H9 (cell line): ENCODE measurements around the gene MCM3AP. TPM values are rescaled to one million over a fixed set of nuclear protein-coding genes. Genes with fewer than 3 reads are reported as not detected.

Source experiments
- DNase-seq: peaks from one replicate; pipeline ENCODE4 v3.0.0-alpha.2; 2017
- H2AFZ ChIP-seq: one replicate; pipeline ENCODE4 v1.6.1; 2013; ENCODE audit warnings: mild to moderate bottlenecking, low read length, control low read depth, moderate library complexity
- H2AK5ac ChIP-seq: 2 replicates; pipeline ENCODE4 v1.6.1; 2013; ENCODE audit warnings: low read length, control low read depth, mixed read lengths; ENCODE audit not compliant: insufficient read length
- H2BK120ac ChIP-seq: one replicate; pipeline ENCODE4 v1.6.1; 2013; ENCODE audit warnings: low read depth, mild to moderate bottlenecking, low read length, control low read depth, inconsistent platforms; ENCODE audit not compliant: poor library complexity, severe bottlenecking
- H2BK12ac ChIP-seq: 2 replicates; pipeline ENCODE4 v1.6.1; 2013; ENCODE audit warnings: low read length, control low read depth, mixed read lengths, low read depth; ENCODE audit not compliant: insufficient read length
- H2BK15ac ChIP-seq: 2 replicates; pipeline ENCODE4 v1.6.1; 2013; ENCODE audit warnings: low read depth, low read length, control low read depth
- H2BK20ac ChIP-seq: one replicate; pipeline ENCODE4 v1.6.1; 2013; ENCODE audit warnings: low read depth, mild to moderate bottlenecking, low read length, control low read depth, inconsistent platforms; ENCODE audit not compliant: poor library complexity, severe bottlenecking
- H2BK5ac ChIP-seq: 2 replicates; pipeline ENCODE4 v1.6.1; 2013; ENCODE audit warnings: low read length, control low read depth, mixed read lengths; ENCODE audit not compliant: insufficient read length
- H3K14ac ChIP-seq: 2 replicates; pipeline ENCODE4 v1.6.1; 2013; ENCODE audit warnings: low read length, control low read depth; ENCODE audit not compliant: insufficient read depth
- H3K18ac ChIP-seq: 2 replicates; pipeline ENCODE4 v1.6.1; 2013; ENCODE audit warnings: low read depth, mild to moderate bottlenecking, mixed read lengths, low read length, control low read depth; ENCODE audit not compliant: insufficient read length
- H3K23ac ChIP-seq: 2 replicates; pipeline ENCODE4 v1.6.1; 2013; ENCODE audit warnings: low read length, control low read depth, mixed read lengths, low read depth; ENCODE audit not compliant: insufficient read length
- H3K23me2 ChIP-seq: 2 replicates; pipeline ENCODE4 v1.6.1; 2013; ENCODE audit warnings: low read depth, mild to moderate bottlenecking, mixed read lengths, low read length, control low read depth; ENCODE audit not compliant: insufficient read length, poor library complexity, severe bottlenecking
- H3K27ac ChIP-seq: 2 replicates; pipeline ENCODE4 v1.5.1; 2013; ENCODE audit warnings: low read length, control low read depth, mixed read lengths, low read depth; ENCODE audit not compliant: insufficient read length
- H3K27me3 ChIP-seq: 2 replicates; pipeline ENCODE4 v1.6.1; 2013; ENCODE audit warnings: low read length, control low read depth, inconsistent platforms; ENCODE audit not compliant: insufficient read depth
- H3K4ac ChIP-seq: 2 replicates; pipeline ENCODE4 v1.6.1; 2013; ENCODE audit warnings: low read depth, mild to moderate bottlenecking, control low read depth, inconsistent platforms, low read length, moderate library complexity
- H3K4me1 ChIP-seq: 2 replicates; pipeline ENCODE4 v1.6.1; 2013; ENCODE audit warnings: low read length, control low read depth, inconsistent platforms; ENCODE audit not compliant: insufficient read depth
- H3K4me2 ChIP-seq: 2 replicates; pipeline ENCODE4 v1.6.1; 2013; ENCODE audit warnings: low read length, control low read depth, mixed read lengths; ENCODE audit not compliant: insufficient read length, insufficient read depth
- H3K56ac ChIP-seq: 2 replicates; pipeline ENCODE4 v1.6.1; 2013; ENCODE audit warnings: low read depth, mild to moderate bottlenecking, mixed read lengths, low read length, control low read depth; ENCODE audit not compliant: insufficient read length
- H3K79me1 ChIP-seq: 2 replicates; pipeline ENCODE4 v1.6.1; 2013; ENCODE audit warnings: low read depth, mild to moderate bottlenecking, moderate library complexity, low read length, control low read depth, inconsistent platforms; ENCODE audit not compliant: insufficient read depth, poor library complexity, severe bottlenecking
- H3K79me2 ChIP-seq: 2 replicates; pipeline ENCODE4 v1.6.1; 2013; ENCODE audit warnings: low read length, control low read depth, inconsistent platforms; ENCODE audit not compliant: insufficient read depth
- H3K9ac ChIP-seq: 2 replicates; pipeline ENCODE4 v1.6.1; 2013; ENCODE audit warnings: low read length, control low read depth, mixed read lengths; ENCODE audit not compliant: insufficient read length; ENCODE audit errors: extremely low read depth
- H3K9me3 ChIP-seq: one replicate; pipeline ENCODE4 v1.6.1; 2013; ENCODE audit warnings: low read depth, low read length, inconsistent platforms; ENCODE audit not compliant: control insufficient read depth
- H3T11ph ChIP-seq: one replicate; pipeline ENCODE4 v1.6.1; 2013; ENCODE audit warnings: mild to moderate bottlenecking, low read length, control low read depth, inconsistent platforms
- H4K20me1 ChIP-seq: one replicate; pipeline ENCODE4 v1.6.1; 2013; ENCODE audit not compliant: control insufficient read depth, insufficient read length, insufficient read depth
- H4K5ac ChIP-seq: 2 replicates; pipeline ENCODE4 v1.6.1; 2013; ENCODE audit warnings: low read depth, mild to moderate bottlenecking, mixed read lengths, low read length, control low read depth; ENCODE audit not compliant: insufficient read length
- H4K8ac ChIP-seq: replicated peaks from 2 replicates; pipeline ENCODE4 v1.6.1; 2013; ENCODE audit warnings: low read length, control low read depth, mixed read lengths, low read depth; ENCODE audit not compliant: insufficient read length
- H4K91ac ChIP-seq: 2 replicates; pipeline ENCODE4 v1.6.1; 2013; ENCODE audit warnings: low read depth, mild to moderate bottlenecking, moderate library complexity, mixed read lengths, low read length, control low read depth; ENCODE audit not compliant: insufficient read length
- H3K27ac Mint-ChIP-seq, 3 experiments: 2 replicates in 2 of 3; 3 replicates in 1 of 3; pipeline ENCODE4 v1.8.0; 2020 to 2021; ENCODE audit warnings: mixed read lengths in 3 of 3, mild to moderate bottlenecking in 1 of 3, moderate library complexity in 1 of 3
- H3K27me3 Mint-ChIP-seq: 2 replicates; pipeline ENCODE4 v1.8.0; 2021; ENCODE audit warnings: low read depth, mild to moderate bottlenecking, moderate library complexity, mixed read lengths
- H3K36me3 Mint-ChIP-seq, 3 experiments: 2 replicates in 2 of 3; 3 replicates in 1 of 3; pipeline ENCODE4 v1.8.0; 2020 to 2021; ENCODE audit warnings: low read depth in 3 of 3, mixed read lengths in 3 of 3; ENCODE audit not compliant: insufficient read depth in 1 of 3
- H3K4me1 Mint-ChIP-seq, 2 experiments: 2 replicates each; pipeline ENCODE4 v1.8.0; 2020; ENCODE audit warnings: mixed read lengths in 2 of 2
- H3K4me3 Mint-ChIP-seq, 2 experiments: 2 replicates in 1 of 2; 3 replicates in 1 of 2; pipeline ENCODE4 v1.8.0; 2020 to 2021; ENCODE audit warnings: mild to moderate bottlenecking in 2 of 2, mixed read lengths in 2 of 2, moderate library complexity in 1 of 2
- H3K9me3 Mint-ChIP-seq, 2 experiments: 2 replicates in 1 of 2; 3 replicates in 1 of 2; pipeline ENCODE4 v1.8.0; 2020; ENCODE audit warnings: mild to moderate bottlenecking in 2 of 2, mixed read lengths in 2 of 2, moderate library complexity in 1 of 2
- CTCF ChIP-seq: fragments of 200-600 bp; sonication (generic); conservative IDR thresholded peaks from 3 replicates; pipeline ENCODE4 v1.8.0; 2021; ENCODE audit warnings: antibody characterized with exemption, mild to moderate bottlenecking
- WGBS: extraction: QIAGEN DNeasy Blood & Tissue Kit; methylation state at CpG from one replicate; pipeline ENCODE4 v1.1.7; 2013; ENCODE audit warnings: missing lambda C conversion rate, low lambda C conversion rate, mixed read lengths; ENCODE audit not compliant: insufficient read length; ENCODE audit errors: extremely low coverage; 5-methylcytosine and 5-hydroxymethylcytosine counted together
- total RNA-seq: library from RNA; stranded (reverse); gene quantifications from 2 replicates; pipeline ENCODE4 v1.2.1, GENCODE V29; 2021

MCM3AP gene
- total RNA-seq, 1 experiment from 2014 or later, result 124 TPM

DNA sequence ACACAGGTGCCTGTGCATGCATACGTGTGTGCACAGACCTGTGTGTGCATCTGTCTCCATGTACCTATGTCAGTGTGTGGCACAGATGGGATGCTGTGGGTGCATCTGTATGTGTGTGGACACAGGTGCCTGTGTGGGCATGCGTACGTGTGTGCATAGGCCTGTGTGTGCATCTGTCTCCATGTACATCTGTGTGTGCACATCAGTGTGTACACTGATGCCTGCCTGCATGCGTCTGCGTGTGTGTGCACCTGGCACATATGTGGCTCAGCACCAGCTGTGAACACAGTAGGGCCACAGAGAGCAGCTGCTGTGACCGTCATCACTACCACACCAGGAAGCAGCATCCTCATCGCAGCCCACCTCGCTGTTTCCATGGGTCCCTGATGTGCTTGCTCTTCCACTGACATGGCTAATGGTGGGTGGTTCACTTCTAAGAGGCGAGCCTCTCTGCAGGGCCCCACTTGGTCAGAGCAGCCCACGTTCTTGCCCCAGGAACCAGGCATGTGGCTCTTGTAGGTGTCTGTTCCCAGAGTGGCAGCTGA is 91.5 kb downstream of the MCM3AP start:
- no peak overlapping the region for H2AFZ ChIP-seq
- no peak overlapping the region for H3K18ac ChIP-seq
- H3K14ac ChIP-seq, result no peak overlapping the region
- H3K9ac ChIP-seq, result no peak overlapping the region
- Mint-ChIP-seq H3K27ac (0 out of 7 replicates have a peak overlapping the region, but pooled peaks of 1 of the 3 experiments have one; percentile 59), H3K36me3 (peaks cover 39 to 66% (median 58%) of the 10 kb centered on the region in 3 experiments; a peak in 6 of 7 replicates), H3K27me3 (no peaks in the 10 kb centered on the region), H3K9me3 (no peaks in the 10 kb centered on the region), H3K4me3 (no peak overlapping the region), H3K4me1 (peaks cover 1 to 4% of the 10 kb centered on the region in 2 experiments; a peak in 3 of 4 replicates)
- H3K4ac ChIP-seq, result no peak overlapping the region
- no peaks in the 10 kb centered on the region for H3K79me1 ChIP-seq
- H2BK120ac ChIP-seq, result no peak overlapping the region
- no peak overlapping the region for H2BK5ac ChIP-seq
- no peaks in the 10 kb centered on the region for H3K79me2 ChIP-seq
- H2BK15ac ChIP-seq, result no peak overlapping the region
- no peak overlapping the region for H3T11ph ChIP-seq
- H3K23ac ChIP-seq, result no peak overlapping the region
- no peaks in the 10 kb centered on the region for H3K4me1 ChIP-seq
- no peak overlapping the region for H4K91ac ChIP-seq
- no peak overlapping the region for H3K27ac ChIP-seq
- WGBS, result no CpG with 5 or more reads among the region's 10 CpGs
- TF ChIP-seq CTCF, result no peak
- H2BK12ac ChIP-seq, result no peak overlapping the region
- H2BK20ac ChIP-seq, result no peak overlapping the region
- DNase-seq, result no peak
- no peaks in the 10 kb centered on the region for H3K9me3 ChIP-seq
- no peak overlapping the region for H3K56ac ChIP-seq
- H3K23me2 ChIP-seq, result no peaks in the 10 kb centered on the region
- H3K4me2 ChIP-seq, result no peak overlapping the region
- H3K27me3 ChIP-seq, result no peaks in the 10 kb centered on the region
- H4K5ac ChIP-seq, result no peak overlapping the region
- H4K8ac ChIP-seq, result no peak overlapping the region
- no peak overlapping the region for H2AK5ac ChIP-seq
- no peaks in the 10 kb centered on the region for H4K20me1 ChIP-seq
